GM21786 (cell line): Measurements from ENCODE around the gene DUSP14.
A peak's percentile ranks its signal among the peaks of the same experiment; 100 is the strongest.
"Not testable (repeated sequence)": the region's sequence is repeated elsewhere in the genome, so short reads cannot be mapped to it uniquely, and the experiment has no call there.

Experiments
- ATAC-seq: cut with Tn5 transposase; IDR thresholded peaks from one replicate; pipeline ENCODE4 v1.9.1; 2021; ENCODE audit not compliant: unreplicated experiment

The DUSP14 gene

DNA sequence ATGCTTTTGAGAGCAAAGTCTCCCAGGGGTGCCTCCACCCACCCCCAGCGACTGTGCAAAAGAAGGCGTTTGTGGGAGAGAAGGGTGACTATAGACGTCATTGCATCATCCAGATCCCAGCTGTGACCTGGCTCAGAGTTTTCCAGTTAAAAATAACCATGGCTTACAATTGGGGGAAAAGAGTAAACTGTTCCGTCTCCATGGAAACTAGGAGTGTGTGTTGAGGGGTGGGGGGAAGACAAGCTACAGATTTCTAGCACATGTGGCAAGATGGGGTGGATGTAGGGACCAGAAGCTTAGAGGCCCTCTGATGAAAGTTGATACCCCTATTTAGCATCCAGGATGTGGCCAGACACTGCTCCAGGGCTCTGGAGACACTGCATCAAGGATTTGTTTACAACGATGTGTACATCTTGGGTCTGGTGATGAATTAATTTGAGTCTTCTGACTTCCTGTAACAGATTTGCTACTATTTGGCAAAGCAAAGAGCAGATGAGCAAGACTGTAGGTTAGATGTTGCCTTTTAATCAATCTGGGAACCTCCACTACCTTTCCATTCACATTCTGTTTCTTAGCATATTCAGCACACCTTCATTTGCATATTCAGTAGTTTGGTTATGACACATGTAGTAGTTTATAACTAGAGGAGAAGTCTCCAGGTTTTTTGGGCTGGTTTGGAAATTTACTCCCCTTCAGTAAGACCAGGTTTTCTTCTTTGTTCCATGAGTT is 6.2 kb upstream of the DUSP14 start:
- ATAC-seq = no peak

DNA sequence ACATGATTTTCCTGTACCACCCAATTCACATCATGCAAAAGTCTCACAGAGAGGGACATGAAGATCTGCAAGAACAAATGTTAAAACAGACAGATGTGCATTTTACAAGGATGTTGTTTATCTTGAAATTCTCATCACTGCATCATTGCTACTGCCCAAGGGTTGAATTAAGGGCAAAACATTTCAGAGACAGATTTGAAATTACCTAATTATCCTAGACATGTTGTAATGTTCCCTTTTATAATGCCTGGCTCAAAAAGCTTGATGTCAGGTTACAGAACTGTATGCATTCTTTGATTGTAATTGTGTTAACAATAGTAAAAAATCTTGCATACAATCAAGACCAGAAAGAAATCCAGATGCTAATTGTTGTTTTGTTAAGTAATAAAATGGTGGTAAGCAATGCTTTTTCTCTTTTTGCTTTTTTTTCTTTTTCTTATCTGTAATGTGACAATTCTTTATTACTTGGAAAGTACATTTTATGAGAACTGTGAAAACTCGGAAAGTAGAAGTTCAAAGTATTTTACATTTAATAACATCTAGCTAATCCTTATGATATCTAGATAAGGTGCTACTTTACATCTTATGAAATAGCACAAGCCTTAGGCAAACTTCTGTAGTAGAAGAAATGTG is 3.6 kb upstream of the DUSP14 start:
- ATAC-seq = no peak

DNA sequence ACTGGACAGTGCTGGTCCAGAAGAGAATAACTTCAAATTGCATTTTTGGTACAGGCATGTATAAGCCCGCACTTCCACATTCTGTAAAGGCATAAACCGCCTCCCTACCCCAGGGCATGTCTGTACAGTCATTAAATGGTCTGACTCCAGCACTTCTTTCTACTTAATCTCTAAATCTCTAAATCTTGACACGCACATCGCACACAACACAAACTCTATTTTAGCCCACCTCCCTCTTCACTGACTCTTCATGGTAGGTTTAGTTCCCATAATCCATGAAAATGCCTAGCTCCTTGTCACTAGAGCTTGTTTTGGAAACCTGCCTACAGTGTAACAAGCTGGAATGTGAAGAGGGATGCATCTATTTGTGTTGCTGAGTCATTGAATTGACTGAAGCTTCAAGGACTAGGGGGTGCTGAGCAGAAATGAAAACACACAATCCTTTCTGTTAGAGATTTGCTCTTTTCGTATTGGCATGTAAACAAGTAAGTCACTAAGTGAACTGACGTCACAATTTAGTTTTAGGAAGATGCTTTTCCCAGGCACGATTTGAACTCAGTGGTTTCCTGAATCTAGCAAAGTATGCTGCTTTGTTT is 1.6 kb upstream of the DUSP14 start:
- ATAC-seq = no peak

DNA sequence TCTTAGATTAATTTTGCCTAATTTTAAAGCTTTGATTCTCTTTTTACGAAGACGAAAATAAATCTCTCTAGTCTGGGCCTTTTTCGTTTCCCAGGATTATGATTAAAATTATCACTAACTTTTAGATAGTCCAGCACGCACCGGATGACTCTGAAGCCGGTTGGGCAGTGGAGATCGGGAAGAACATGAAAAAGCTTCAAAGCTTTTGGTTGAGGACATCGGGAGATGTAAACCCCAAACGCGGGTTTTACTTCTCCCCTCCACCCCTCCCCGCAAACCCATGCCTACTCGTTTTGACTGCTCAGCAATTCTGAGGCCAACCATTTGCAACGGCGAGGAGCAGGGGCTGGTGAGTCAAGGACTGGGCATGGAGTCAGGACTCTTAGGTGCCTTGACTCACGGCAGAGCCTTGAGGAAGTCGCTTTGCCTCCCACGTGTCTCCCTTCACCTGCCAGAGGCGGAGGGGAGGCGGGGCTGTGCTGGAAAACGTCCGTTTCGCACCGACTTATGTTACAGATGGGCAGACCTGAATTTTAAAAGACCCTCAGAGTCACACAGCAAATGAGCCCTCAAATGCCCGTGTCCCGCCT is 989 bp upstream of the DUSP14 start:
- ATAC-seq = no peak

DNA sequence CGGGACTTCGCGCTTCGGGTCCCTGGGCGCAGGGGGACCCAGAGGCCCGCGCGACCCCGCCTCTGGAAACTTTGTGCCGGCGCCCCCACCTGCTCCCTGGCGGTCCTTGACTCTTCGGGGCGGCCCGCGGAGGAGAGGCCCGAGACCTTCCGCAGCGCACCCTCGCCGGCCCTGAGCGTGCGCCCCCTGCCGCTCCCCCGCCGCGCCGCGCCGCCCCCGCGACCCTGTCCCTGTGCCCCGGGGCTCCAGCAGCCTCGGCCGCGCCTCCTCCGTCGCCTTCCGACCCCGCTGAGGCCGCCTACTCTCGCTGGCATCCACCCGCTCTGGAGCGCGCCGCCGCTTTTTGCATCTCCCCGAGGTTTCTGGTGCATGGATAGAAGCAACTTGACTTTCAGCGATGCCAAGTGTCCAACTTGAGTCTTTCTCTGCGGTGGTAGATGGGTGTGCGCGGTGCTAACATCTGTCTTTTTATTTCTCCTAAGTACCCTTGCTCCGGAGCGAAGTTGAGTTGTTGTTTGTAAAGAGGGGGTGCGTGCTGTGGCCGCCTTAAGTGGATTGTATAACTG is 414 bp downstream of the DUSP14 start:
- ATAC-seq = peak; percentile 43

DNA sequence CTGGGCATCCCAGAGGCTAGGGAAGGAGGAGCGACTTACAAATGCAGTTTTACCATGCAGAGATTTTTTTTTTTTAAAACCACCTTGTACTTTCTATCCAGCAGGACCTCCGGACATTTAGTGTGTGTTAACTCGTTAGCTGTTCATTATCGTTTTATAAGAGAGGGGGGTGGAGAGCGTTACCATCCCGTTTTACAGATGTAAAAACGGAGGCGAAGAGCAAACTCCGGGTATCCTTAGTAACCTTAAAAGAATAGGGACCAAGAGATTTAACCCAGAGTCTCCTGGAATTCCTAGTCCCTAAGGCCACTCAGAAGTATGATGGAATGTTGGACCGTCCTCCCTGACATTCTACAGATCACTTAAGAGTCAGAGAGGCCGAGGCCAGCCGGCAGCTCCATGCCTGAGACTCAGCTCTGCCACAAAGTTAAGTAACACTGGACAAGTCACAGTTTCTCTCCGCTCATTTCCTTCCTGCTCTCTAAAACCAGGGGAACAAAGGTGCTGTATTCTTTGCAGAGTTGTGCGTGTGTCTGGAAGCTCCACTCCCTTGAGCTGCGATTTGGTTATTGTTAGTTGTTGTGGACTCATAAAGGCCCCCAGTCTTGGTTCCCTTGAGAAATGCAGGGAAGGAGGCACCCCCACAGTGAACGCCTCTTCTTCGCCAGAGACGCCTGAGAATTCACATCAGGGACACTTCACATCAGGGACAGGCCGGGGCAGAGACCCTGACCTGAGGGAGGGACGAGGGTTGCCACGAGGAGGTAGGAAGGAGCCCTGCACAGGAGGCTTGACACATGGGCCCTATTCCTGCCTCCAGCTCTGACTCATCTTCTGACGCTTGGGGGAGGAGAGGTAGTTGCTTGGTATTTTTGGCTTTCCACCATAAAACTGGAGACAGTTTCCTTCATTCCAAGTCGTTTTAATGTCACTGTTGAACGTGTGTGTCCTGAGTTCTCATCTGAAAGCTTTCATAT is 1.2 kb downstream of the DUSP14 start:
- no peak for ATAC-seq

DNA sequence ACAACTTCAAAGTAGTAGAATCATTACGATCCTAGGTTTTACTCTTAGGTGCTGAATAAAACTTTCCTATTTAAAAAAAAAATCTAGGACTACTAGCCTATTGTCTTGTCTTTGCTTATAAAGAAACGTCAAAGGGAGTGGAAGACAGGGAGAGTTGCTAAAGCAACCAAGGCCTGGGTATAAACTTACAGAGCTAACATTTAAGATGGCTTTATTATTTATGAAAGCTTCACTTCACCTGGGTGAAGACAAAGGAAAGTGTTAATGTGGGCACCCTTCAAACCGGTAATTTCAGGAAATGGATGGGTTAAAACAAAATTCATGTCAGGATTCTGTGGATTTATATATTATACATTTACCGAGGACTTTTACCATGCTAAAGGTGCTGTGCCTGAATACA is 2.5 kb downstream of the DUSP14 start:
- ATAC-seq = no peak

DNA sequence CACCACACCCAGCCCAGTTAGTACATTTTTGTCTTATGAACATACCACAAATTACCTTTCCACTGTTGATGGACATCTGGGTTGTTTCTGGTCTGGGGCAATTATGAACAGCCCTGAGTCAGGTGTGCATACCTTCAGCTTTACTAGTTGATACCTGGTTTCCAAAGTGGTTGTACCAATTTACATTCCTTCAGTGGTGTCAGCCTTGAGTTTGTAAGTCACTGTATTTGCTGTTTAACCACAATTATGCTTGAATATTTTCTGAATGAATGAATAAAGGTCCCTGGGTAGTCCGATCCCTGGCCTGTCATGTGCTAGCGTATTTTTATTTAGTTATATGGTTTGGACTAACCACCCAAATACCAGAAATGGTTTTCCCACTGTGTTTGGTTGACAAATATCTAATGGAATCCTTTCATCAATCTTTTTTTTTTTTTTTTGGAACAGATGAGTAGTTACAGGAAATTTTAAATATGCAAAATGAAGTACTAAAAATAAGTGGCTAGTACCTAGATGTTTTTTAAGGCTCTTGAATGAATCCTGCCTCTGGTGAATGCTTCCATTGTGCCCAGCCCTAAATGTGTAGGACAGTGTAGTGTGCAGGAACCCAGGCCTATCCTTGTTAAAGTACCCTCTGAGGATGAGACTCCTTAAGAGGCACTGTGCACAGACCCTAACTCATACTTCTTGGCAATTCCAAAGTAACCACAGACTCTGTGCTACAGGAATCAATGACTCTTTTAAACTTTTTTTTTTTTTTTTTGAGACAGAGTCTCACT is 3.7 kb downstream of the DUSP14 start:
- no peak for ATAC-seq

DNA sequence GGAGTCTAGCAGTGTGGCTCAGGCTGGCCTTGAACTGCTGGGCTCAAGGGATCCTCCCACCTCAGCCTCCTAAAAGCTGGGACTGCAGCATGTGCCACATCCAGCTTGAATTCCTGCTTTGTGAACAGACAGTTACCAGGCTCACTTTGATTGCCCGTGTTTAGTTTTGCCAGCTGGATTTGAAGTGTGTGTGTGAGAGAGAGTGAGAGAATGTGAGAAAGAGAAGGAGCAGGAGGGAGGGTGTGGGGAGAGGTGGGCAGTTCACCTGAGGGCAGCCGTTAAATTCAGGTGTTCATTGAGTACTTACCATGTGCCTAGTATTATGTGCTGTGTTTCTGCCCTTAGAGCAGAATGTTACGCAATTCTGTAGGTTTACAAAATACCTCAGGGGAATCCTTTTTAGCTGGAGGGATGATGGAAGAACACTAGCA is 4.7 kb downstream of the DUSP14 start:
- ATAC-seq = no peak

DNA sequence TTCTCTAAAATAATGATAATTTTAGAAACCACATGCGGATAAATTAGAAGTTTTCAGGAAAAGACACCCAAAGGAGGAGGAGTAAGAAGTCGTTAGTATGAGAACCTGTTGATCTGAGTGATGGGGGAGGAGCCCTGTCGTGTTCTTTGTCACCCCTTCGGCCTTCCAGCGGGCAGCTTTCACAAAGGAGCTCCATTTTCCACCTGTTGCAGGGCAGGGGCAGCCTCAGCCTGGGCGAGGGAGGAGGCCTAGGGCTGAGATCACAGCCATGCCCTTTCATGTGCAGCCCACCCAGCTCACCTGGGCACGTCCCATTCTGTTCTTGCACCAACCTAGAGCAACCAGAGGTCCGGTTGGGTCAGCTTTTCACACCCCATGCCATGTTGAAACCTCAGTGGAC is 5.3 kb downstream of the DUSP14 start:
- ATAC-seq = no peak

DNA sequence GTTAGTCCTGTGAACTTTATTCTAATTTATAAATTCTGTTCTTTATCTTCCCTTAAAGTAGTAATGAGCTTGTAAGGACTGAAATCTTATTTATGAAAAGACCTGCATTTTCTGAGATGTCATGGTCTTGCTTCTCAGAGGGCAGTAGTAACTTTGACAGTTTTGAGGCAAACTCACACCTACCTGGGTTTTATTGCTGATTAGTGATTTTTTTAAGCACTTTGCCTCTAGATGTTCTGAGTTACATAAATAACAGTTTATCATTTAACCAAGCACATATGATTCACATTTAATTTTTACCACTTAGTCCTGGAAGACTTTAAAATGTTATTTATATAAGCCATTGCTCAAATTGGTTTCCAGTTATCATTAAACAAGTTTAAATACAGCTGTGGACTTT is 10.7 kb downstream of the DUSP14 start:
- ATAC-seq = no peak

DNA sequence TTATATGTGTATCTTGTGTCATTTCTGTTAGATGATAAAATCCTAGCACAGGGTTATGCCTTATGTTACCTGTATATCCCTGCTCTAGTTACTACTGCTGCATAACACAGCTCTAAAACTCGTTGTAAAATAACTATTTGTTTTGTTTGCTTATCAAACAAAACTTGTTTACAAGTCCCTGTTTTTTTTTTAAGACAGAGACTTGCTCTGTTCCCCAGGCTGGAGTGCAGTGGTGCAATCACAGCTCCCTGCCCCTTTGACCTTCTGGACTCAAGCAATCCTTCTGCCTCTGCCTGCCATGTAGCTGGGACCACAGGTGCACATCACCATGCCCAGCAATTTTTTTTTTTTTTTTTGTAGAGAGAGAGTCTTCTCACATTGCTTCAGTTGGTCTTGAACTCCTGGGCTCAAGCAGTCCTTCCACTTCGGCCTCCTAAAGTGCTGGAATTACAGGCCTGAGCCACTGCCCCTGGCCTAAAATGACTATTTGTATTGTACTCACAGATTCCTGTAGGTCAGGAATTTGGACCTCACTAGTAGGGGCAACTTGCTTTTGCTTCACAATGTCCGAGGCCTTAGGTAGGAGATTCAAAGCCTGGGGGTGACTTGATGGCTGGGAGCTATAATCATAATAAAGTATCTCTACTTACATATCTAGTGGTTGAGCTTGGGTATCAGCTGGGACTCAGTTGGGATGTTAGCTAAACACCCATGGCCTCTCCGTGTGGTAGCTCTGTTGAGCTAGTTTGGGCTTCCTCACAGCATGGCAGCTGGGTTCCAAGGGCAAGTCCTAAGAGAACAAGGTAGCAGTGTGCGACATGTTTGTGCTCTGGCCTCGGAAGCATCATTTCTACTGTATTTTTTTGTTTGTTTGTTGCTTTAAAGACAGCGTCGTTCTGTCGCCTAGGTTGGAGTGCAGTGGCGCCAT is 12.6 kb downstream of the DUSP14 start:
- ATAC-seq = no peak

DNA sequence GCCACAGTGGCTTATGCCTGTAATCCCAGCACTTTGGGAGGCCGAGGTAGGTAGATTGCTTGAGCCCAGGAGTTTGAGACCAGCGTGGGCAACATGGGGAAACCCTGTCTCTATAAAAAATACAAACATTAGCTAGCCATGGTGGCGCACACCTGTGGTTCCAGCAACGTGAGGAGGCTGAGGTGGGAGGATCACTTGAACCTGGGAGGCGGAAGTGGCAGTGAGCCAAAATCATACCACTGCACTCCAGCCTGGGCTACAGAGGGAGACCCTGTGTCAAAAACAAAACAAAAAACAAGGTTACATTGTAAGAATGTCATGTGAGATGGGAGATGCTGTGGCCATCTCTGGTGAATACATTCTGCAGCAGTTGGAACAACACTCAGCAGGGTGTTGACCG is 13.5 kb downstream of the DUSP14 start:
- ATAC-seq = no peak

DNA sequence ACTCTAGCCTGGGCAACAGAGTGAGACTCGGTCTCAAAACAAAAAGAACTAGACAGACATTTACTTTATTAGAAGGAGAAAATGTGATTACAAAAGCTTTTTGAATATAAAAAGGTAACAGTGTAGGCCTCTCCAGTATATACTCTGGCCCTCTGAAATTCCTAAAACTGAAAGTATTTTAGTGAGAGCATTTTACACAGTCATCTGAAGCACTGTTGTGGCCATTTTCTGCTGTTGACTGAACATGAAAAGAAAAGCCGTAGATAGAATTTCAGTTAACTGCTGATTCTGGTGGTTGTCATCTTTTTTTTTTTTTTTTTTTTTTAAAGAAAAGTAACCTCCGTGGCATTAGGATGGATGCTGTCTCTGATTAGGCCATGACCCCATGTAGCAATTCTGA is 15.6 kb downstream of the DUSP14 start:
- ATAC-seq = no peak

DNA sequence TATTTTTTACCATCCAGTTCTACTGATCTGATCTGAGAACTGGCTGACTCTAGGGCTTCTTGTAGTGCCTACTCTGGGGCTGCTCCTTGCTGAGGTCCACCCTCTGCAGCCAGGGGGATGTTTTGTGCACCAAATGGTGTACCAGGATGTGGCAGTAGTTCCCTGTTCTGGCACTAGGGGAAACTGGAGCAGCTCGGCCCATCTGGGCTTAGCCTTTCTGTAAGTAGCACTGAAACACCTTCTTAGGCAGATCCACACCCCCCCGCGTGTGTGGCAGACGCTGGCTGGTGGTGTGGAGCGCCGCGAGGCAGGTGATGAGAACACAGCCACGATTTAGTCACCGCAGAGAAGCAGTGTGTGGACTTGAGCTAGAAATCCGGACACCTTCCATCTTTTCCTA is 17.0 kb downstream of the DUSP14 start:
- no peak for ATAC-seq

DNA sequence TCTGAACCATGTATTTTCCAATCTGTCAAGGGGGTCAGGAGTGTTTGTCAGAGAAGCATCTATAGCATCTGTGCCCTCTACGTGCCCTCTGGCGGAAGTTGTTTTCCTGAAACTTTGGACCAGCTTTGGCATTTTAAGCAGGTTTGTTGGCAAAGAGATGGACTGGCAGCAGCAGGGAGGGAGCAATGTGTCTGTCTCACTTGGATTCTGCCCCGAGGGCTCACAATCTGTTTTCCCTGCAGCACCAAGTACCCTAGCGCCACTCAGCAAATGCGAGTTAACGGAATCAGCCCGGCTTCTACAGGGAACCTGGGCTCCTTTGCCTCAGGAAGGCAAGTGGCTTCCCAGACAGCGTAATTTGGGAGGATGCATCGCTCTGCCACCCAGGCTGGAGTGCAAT is 17.4 kb downstream of the DUSP14 start:
- no peak for ATAC-seq

DNA sequence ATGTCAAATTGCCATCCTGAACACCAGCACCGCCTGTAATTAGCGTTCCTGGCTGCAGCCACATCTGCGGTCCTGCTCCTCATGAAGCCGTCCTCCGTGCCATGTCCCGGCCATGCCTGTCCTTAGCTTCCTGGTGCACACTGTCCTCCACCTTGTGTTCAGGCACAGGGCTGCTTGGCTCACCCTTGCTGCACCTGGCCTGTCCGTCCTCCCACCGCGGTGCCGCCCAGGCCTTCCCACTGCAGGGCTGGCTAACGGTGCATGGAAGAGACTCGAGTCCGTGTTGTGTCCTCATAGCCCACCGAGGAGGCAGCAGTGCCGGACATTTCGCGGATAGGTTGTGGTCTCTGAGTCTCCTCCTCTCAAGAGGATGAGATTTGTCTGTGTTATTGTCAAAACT is 20.4 kb downstream of the DUSP14 start:
- ATAC-seq = no peak

DNA sequence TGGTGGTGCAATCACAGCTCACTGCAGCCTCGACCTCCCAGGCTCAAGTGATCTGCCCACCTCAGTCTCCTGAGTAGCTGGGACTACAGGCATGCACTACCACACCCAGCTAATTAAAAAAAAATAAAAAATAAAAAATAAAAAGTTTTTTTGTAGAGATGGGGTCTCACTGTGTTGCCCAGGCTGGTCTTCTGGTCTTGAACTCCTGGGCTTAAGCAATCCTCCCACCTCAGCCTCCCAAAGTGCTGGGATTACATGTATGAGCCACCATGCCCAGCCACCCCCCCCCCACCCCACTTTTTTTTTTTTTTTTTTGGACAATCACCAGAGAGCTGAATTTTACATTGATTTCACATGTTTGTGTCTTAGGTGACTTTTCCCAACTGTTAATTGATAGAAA is 22.0 kb downstream of the DUSP14 start:
- not testable (repeated sequence) for ATAC-seq
